A549 (cell line): Measurements from ENCODE around the gene MGLL. TPM values are rescaled to one million over a fixed set of nuclear protein-coding genes. Genes with fewer than 3 reads are reported as not detected.
A peak's percentile ranks its signal among the peaks of the same experiment; 100 is the strongest.

ENCODE experiments used
- ATAC-seq, 2 experiments: fragments of 200-7000 bp in 1 of 2; fragments of >200 bp in 1 of 2; cut with Nextera tagmentation in 1 of 2; cut with Tn5 transposase in 1 of 2; 3 replicates each; pipeline versions ENCODE4 v1.8.0 to v1.9.1; 2018 to 2020; ENCODE audit warnings: mild to moderate bottlenecking in 1 of 2, moderate library complexity in 1 of 2
- CTCF ChIA-PET: fragments of 300-600 bp; sonication (Branson Sonifier 250); formaldehyde crosslinking; extraction: SDS; loops from one replicate; lab custom pipeline; 2021; ENCODE audit warnings: antibody characterized with exemption, inconsistent platforms; lab: Yijun Ruan, JAX
- POLR2A ChIA-PET: fragments of 350-600 bp; formaldehyde crosslinking; extraction: SDS; loops from one replicate; lab custom pipeline; 2021; ENCODE audit warnings: antibody characterized with exemption, inconsistent platforms; lab: Yijun Ruan, JAX
- DNase-seq, 2 experiments: peaks; one replicate each; pipeline versions ENCODE4 v3.0.0 to v3.0.0-alpha.2; 2011 to 2016; ENCODE audit warnings: low read depth in 1 of 2, low spot score in 1 of 2
- FAIRE-seq: peaks from 2 replicates; lab custom pipeline; 2011; peaks lifted over from hg19 to GRCh38; lab: Jason Lieb, UNC
- H3K27ac ChIP-seq, 2 experiments: fragments of >200 bp; sonication (Bioruptor Twin); formaldehyde crosslinking; 3 replicates each; pipeline ENCODE4 v1.5.1; 2016 to 2017
- H3K4me1 ChIP-seq: fragments of >200 bp; sonication (Bioruptor Twin); formaldehyde crosslinking; 3 replicates; pipeline ENCODE4 v1.6.1; 2016
- H3K4me2 ChIP-seq: fragments of >200 bp; sonication (Bioruptor Twin); formaldehyde crosslinking; 3 replicates; pipeline ENCODE4 v1.6.1; 2016
- H3K4me3 ChIP-seq: fragments of >200 bp; sonication (Bioruptor Twin); formaldehyde crosslinking; 3 replicates; pipeline ENCODE4 v1.5.1; 2016
- H3K9me3 ChIP-seq: fragments of >200 bp; sonication (Bioruptor Twin); formaldehyde crosslinking; 3 replicates; pipeline ENCODE4 v1.6.1; 2016
- ATOH8 ChIP-seq: fragments of 250-450 bp; sonication (Bioruptor Pico); IDR thresholded peaks from 2 replicates; pipeline ENCODE4 v1.5.0; 2020; ENCODE audit warnings: low read depth, mild to moderate bottlenecking, moderate library complexity
- CEBPB ChIP-seq, 2 experiments: fragments of >200 bp in 1 of 2; sonication (Bioruptor Twin) in 1 of 2; formaldehyde crosslinking in 1 of 2; IDR thresholded peaks; 2 replicates each; pipeline ENCODE4 v1.6.1; 2012 to 2016
- EP300 ChIP-seq, 2 experiments: fragments of >200 bp; sonication (Bioruptor Twin); formaldehyde crosslinking; IDR thresholded peaks; 2 replicates in 1 of 2; 3 replicates in 1 of 2; pipeline ENCODE4 v1.6.1; 2016 to 2017
- FOSL2 ChIP-seq, 2 experiments: fragments of 450-650 bp in 1 of 2; fragments of >200 bp in 1 of 2; sonication (Bioruptor Twin) in 1 of 2; formaldehyde crosslinking; IDR thresholded peaks; 2 replicates each; pipeline versions ENCODE4 v1.5.0 to v1.6.1; 2016 to 2020; ENCODE audit warnings: mild to moderate bottlenecking in 1 of 2, moderate library complexity in 1 of 2
- FOXS1 ChIP-seq: fragments of 250-450 bp; sonication (Bioruptor Pico); IDR thresholded peaks from 2 replicates; pipeline ENCODE4 v1.5.0; 2020; ENCODE audit warnings: mild to moderate bottlenecking, moderate library complexity
- HDAC2 ChIP-seq: fragments of 200-600 bp; sonication (generic); IDR thresholded peaks from 2 replicates; pipeline ENCODE4 v1.6.1; 2016
- HES2 ChIP-seq: fragments of >200 bp; sonication (Bioruptor Twin); formaldehyde crosslinking; IDR thresholded peaks from 2 replicates; pipeline ENCODE4 v1.6.1; 2016
- HOXA7 ChIP-seq: fragments of 250-450 bp; sonication (Bioruptor Pico); IDR thresholded peaks from 2 replicates; pipeline ENCODE4 v1.5.0; 2020; ENCODE audit warnings: mild to moderate bottlenecking, moderate library complexity
- HOXB5 ChIP-seq: fragments of 250-450 bp; sonication (Bioruptor Pico); IDR thresholded peaks from 2 replicates; pipeline ENCODE4 v1.5.0; 2020; ENCODE audit warnings: mild to moderate bottlenecking, moderate library complexity
- JUN ChIP-seq, 2 experiments: fragments of >200 bp; sonication (Bioruptor Twin); formaldehyde crosslinking; IDR thresholded peaks; 2 replicates in 1 of 2; 3 replicates in 1 of 2; pipeline ENCODE4 v1.6.1; 2016 to 2017
- JUNB ChIP-seq: fragments of >200 bp; sonication (Bioruptor Twin); formaldehyde crosslinking; IDR thresholded peaks from 2 replicates; pipeline ENCODE4 v1.6.1; 2016
- MAX ChIP-seq: IDR thresholded peaks from 2 replicates; pipeline ENCODE4 v1.6.1; 2012
- NFE2L2 ChIP-seq: fragments of 150-350 bp; conservative IDR thresholded peaks from 2 replicates; pipeline ENCODE4 v1.6.1; 2014; ENCODE audit warnings: low read length
- NPAS2 ChIP-seq: fragments of 250-450 bp; sonication (Bioruptor Pico); IDR thresholded peaks from 2 replicates; pipeline ENCODE4 v1.8.0; 2022; ENCODE audit warnings: mild to moderate bottlenecking, moderate library complexity, borderline replicate concordance
- POLR2A ChIP-seq: IDR thresholded peaks from 2 replicates; pipeline ENCODE4 v1.6.1; 2012; ENCODE audit warnings: mild to moderate bottlenecking, low read length
- POLR2AphosphoS2 ChIP-seq: conservative IDR thresholded peaks from 2 replicates; pipeline ENCODE4 v1.6.1; 2012; ENCODE audit warnings: low read length, improper control_type of control experiment, inconsistent platforms
- REST ChIP-seq: fragments of 200-600 bp; sonication (generic); IDR thresholded peaks from 2 replicates; pipeline ENCODE4 v1.6.1; 2016; ENCODE audit warnings: antibody characterized with exemption, mild to moderate bottlenecking, moderate library complexity
- WGBS: methylation state at CpG from one replicate; pipeline ENCODE4 v1.1.6; 2017; ENCODE audit errors: missing lambda C conversion rate; 5-methylcytosine and 5-hydroxymethylcytosine counted together
- polyA plus RNA-seq, 4 experiments: library from polyadenylated mRNA; depleted of rRNA in 3 of 4; stranded (reverse); fragments of >200 nt; fragmentation: RNase III in 1 of 4; extraction: RNeasy Plus Mini Kit Qiagen cat#74134 plus additional on column Dnase treatment in 1 of 4; gene quantifications; 2 replicates in 3 of 4; 3 replicates in 1 of 4; pipeline ENCODE4 v1.2.3, GENCODE V29; 2011 to 2017
- TF ChIP-seq, protein P1 (sequence below): fragments of 150-350 bp; IDR thresholded peaks from 2 replicates; pipeline ENCODE4 v1.6.1; 2014; ENCODE audit warnings: low read depth, mild to moderate bottlenecking, low read length
- TF ChIP-seq, protein P2 (sequence below): fragments of >200 bp; sonication (Bioruptor Twin); formaldehyde crosslinking; IDR thresholded peaks from 3 replicates; pipeline ENCODE4 v1.6.1; 2016

Gene MGLL
- polyA plus RNA-seq, 2 of the 4 experiments (the other 2 are of a cell fraction), result 38.5 to 41.5 TPM

DNA sequence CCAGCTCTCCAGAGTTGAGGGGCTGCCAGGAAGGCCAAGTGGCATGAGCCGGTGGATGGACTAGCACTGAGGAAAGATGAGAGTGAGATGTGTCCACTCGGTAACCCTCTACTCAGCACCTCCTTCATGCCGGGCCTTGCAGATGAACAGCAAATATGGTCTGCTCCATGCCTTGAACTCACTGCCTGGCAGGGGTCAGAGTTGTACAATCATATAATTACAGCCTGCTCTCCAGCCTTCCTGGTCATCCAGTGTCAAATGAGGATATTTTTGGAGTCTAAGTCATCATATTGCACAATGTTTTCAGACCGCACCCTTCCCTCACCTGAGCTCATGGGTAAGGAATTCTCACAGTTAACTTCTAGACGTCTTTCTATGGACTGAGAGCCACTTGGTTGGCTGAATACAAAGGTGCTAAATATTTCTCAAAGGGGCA, 4.9 kb downstream of the MGLL start:
- ChIA-PET POLR2A (no interaction called here), CTCF (interaction anchor here (1.3 kb wide), 1 partner anchor 165 kb away, joined by 3 read pairs; no protein-coding TSS in a partner anchor)
- TF ChIP-seq HDAC2 (no peak), JUN (IDR thresholded peaks at IDR 0.05) (peak in 1 of 2 experiments; percentile 40; a peak in 1 of 5 replicates), CEBPB (IDR thresholded peaks at IDR 0.05) (peak; percentile 83 to 95), FOSL2 (IDR thresholded peaks at IDR 0.05) (peak; percentile 33; the same call in 1 of the 2 replicates), FOSL2 (CRISPR knock-in tag; IDR thresholded peaks at IDR 0.05) (peak; percentile 69), POLR2A (no peak), MAX (0 out of 2 replicates have a peak, but pooled peaks have one; percentile 26), HES2 (0 out of 2 replicates have a peak, but pooled peaks have one; percentile 38), POLR2AphosphoS2 (no peak), NPAS2 (CRISPR knock-in tag) (no peak), EP300 (IDR thresholded peaks at IDR 0.05) (no peak), NFE2L2 (no peak), REST (no peak), JUNB (peak; percentile 48)
- TF ChIP-seq, protein P1, sequence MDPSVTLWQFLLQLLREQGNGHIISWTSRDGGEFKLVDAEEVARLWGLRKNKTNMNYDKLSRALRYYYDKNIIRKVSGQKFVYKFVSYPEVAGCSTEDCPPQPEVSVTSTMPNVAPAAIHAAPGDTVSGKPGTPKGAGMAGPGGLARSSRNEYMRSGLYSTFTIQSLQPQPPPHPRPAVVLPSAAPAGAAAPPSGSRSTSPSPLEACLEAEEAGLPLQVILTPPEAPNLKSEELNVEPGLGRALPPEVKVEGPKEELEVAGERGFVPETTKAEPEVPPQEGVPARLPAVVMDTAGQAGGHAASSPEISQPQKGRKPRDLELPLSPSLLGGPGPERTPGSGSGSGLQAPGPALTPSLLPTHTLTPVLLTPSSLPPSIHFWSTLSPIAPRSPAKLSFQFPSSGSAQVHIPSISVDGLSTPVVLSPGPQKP, result no peak
- no peak overlapping the region for H3K4me3 ChIP-seq
- no peaks in the 10 kb centered on the region for H3K9me3 ChIP-seq
- ATAC-seq (peak; percentile 63 to 65; a peak in 5 of 6 replicates), DNase-seq (peak in 1 of 2 experiments; percentile 85), FAIRE-seq (no peak)
- peaks cover 55% of the 10 kb centered on the region for H3K4me1 ChIP-seq
- 37% methylated on average over 5 of the region's 5 CpGs for WGBS
- peak overlapping the region; percentile 67 for H3K4me2 ChIP-seq
- H3K27ac ChIP-seq, result peak overlapping the region; percentile 76 to 95

- Histone ChIP-seq H3K4me2 (peak overlapping the region; percentile 67), H3K9me3 (no peaks in the 10 kb centered on the region), H3K4me1 (peaks cover 55% of the 10 kb centered on the region), H3K27ac (peak overlapping the region; percentile 67 to 95), H3K4me3 (no peak overlapping the region)
- ATAC-seq (no peak), DNase-seq (no peak), FAIRE-seq (no peak)
- POLR2A ChIA-PET, result no interaction called here
- TF ChIP-seq, protein P2, sequence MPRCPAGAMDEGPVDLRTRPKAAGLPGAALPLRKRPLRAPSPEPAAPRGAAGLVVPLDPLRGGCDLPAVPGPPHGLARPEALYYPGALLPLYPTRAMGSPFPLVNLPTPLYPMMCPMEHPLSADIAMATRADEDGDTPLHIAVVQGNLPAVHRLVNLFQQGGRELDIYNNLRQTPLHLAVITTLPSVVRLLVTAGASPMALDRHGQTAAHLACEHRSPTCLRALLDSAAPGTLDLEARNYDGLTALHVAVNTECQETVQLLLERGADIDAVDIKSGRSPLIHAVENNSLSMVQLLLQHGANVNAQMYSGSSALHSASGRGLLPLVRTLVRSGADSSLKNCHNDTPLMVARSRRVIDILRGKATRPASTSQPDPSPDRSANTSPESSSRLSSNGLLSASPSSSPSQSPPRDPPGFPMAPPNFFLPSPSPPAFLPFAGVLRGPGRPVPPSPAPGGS, result no peak
- TF ChIP-seq FOXS1 (CRISPR knock-in tag) (no peak), ATOH8 (no peak), HOXA7 (CRISPR knock-in tag) (no peak), HOXB5 (CRISPR knock-in tag) (no peak)
- CTCF ChIA-PET, result interaction anchor here (1.3 kb wide), 1 partner anchor 164 kb away, joined by 3 read pairs; no protein-coding TSS in a partner anchor
- WGBS, result 93% methylated on average over 11 of the region's 11 CpGs
These were observed 5.4 kb downstream of the MGLL start for GRCh38 chr3:127816783-127817405.
